ENCODE results near the gene USP10. TPM values are rescaled to one million over a fixed set of nuclear protein-coding genes. Genes with fewer than 3 reads are reported as not detected.

The USP10 gene
- polyA plus RNA-seq, 2 donors = 17.1 to 25.9 TPM

- 54 to 56% methylated on average over 26 of the region's 26 CpGs for WGBS, 2 donors
- Histone ChIP-seq H3K27me3 (ENCODE audit: control insufficient read depth in 1 of 2, insufficient read depth in 2 of 2, low read length in 2 of 2) (no peaks in the 10 kb centered on the region), H3K27ac (ENCODE audit: low read depth in 2 of 2, low read length in 1 of 2) (no peak overlapping the region), H3K9me3 (ENCODE audit: control insufficient read depth in 2 of 2, insufficient read depth in 1 of 2, low read depth in 1 of 2, low read length in 1 of 2) (no peaks in the 10 kb centered on the region), H3K36me3 (ENCODE audit: control insufficient read depth in 2 of 2, insufficient read depth in 2 of 2, low read length in 1 of 2) (peaks cover 0 to 5% of the 10 kb centered on the region in 2 donors), H3K4me3 (ENCODE audit: low read depth in 1 of 2, low read length in 2 of 2) (no peak overlapping the region), H3K4me1 (ENCODE audit: control insufficient read depth in 2 of 2, insufficient read depth in 2 of 2, low read length in 1 of 2) (no peaks in the 10 kb centered on the region)
These were observed 27.3 kb upstream of the USP10 start for GRCh38 chr16:84672276-84673202.

GRCh38 chr16:84673203-84673535 is 26.6 kb upstream of the USP10 start:
- Histone ChIP-seq H3K4me1 (ENCODE audit: control insufficient read depth in 2 of 2, insufficient read depth in 2 of 2, low read length in 1 of 2) (no peaks in the 10 kb centered on the region), H3K27me3 (ENCODE audit: control insufficient read depth in 1 of 2, insufficient read depth in 2 of 2, low read length in 2 of 2) (no peaks in the 10 kb centered on the region), H3K36me3 (ENCODE audit: control insufficient read depth in 2 of 2, insufficient read depth in 2 of 2, low read length in 1 of 2) (peaks cover 0 to 3% of the 10 kb centered on the region in 2 donors), H3K27ac (ENCODE audit: low read depth in 2 of 2, low read length in 1 of 2) (no peak overlapping the region), H3K4me3 (ENCODE audit: low read depth in 1 of 2, low read length in 2 of 2) (no peak overlapping the region), H3K9me3 (ENCODE audit: control insufficient read depth in 2 of 2, insufficient read depth in 1 of 2, low read depth in 1 of 2, low read length in 1 of 2) (no peaks in the 10 kb centered on the region)
- 95 to 96% methylated on average over 3 of the region's 3 CpGs for WGBS, 2 donors

- H3K4me3 ChIP-seq (ENCODE audit: low read depth in 1 of 2, low read length in 2 of 2) = no peak overlapping the region
- no peaks in the 10 kb centered on the region for H3K27me3 ChIP-seq (ENCODE audit: control insufficient read depth in 1 of 2, insufficient read depth in 2 of 2, low read length in 2 of 2)
- 85 to 91% methylated on average over 3 of the region's 3 CpGs for WGBS, 2 donors
- H3K36me3 ChIP-seq (ENCODE audit: control insufficient read depth in 2 of 2, insufficient read depth in 2 of 2, low read length in 1 of 2) = no peaks in the 10 kb centered on the region
- H3K27ac ChIP-seq (ENCODE audit: low read depth in 2 of 2, low read length in 1 of 2) = no peak overlapping the region
- no peaks in the 10 kb centered on the region for H3K4me1 ChIP-seq (ENCODE audit: control insufficient read depth in 2 of 2, insufficient read depth in 2 of 2, low read length in 1 of 2)
- no peaks in the 10 kb centered on the region for H3K9me3 ChIP-seq (ENCODE audit: control insufficient read depth in 2 of 2, insufficient read depth in 1 of 2, low read depth in 1 of 2, low read length in 1 of 2)
These were observed 26.2 kb upstream of the USP10 start for GRCh38 chr16:84673561-84673960.

DNA sequence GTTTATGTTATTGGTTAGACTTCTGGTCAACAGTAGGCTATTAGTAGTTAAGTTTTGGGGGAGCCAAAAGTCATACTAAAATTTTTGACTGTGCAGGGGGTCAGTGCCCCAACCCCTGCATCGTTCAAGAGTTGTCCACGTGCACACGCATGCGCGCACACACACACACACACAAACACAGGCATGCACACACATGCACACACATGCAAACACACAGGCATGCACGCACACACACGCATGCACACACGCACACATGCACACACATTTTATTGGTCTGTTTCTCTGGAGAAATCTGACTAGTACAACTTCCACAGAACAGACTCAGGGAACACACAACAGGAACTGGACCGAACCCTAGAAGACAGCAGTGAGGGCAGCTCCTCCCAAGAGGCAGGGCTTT is 24.4 kb upstream of the USP10 start:
- H3K4me1 ChIP-seq (ENCODE audit: control insufficient read depth in 2 of 2, insufficient read depth in 2 of 2, low read length in 1 of 2) = no peaks in the 10 kb centered on the region
- H3K36me3 ChIP-seq (ENCODE audit: control insufficient read depth in 2 of 2, insufficient read depth in 2 of 2, low read length in 1 of 2) = no peaks in the 10 kb centered on the region
- WGBS, 2 donors = 83 to 91% methylated on average over 9 of the region's 9 CpGs

DNA sequence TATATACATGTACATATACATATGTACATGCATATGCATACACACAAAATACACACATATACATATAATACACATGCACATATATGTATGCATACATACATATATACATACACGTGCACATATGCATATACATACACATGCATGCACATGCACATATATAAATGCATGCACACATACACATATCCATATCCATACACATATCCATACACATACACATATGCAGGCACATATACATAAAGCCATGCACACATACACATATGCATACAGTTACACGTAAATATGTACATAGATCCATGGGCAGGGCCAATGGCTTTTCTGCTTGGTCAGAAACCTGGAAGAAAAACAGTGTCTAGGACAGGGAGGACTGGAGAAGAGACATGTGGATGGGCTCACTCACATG is 23.9 kb upstream of the USP10 start:
- Histone ChIP-seq H3K27me3 (ENCODE audit: control insufficient read depth in 1 of 2, insufficient read depth in 2 of 2, low read length in 2 of 2) (no peaks in the 10 kb centered on the region), H3K4me1 (ENCODE audit: control insufficient read depth in 2 of 2, insufficient read depth in 2 of 2, low read length in 1 of 2) (no peaks in the 10 kb centered on the region), H3K4me3 (ENCODE audit: low read depth in 1 of 2, low read length in 2 of 2) (no peak overlapping the region), H3K36me3 (ENCODE audit: control insufficient read depth in 2 of 2, insufficient read depth in 2 of 2, low read length in 1 of 2) (no peaks in the 10 kb centered on the region), H3K9me3 (ENCODE audit: control insufficient read depth in 2 of 2, insufficient read depth in 1 of 2, low read depth in 1 of 2, low read length in 1 of 2) (no peaks in the 10 kb centered on the region), H3K27ac (ENCODE audit: low read depth in 2 of 2, low read length in 1 of 2) (no peak overlapping the region)
- WGBS, 2 donors = 91 to 94% methylated on average over 2 of the region's 2 CpGs

More for the DNA sequence above, 24.4 kb upstream of the USP10 start:
- no peak overlapping the region for H3K27ac ChIP-seq (ENCODE audit: low read depth in 2 of 2, low read length in 1 of 2)
- H3K9me3 ChIP-seq (ENCODE audit: control insufficient read depth in 2 of 2, insufficient read depth in 1 of 2, low read depth in 1 of 2, low read length in 1 of 2) = no peaks in the 10 kb centered on the region
- H3K27me3 ChIP-seq (ENCODE audit: control insufficient read depth in 1 of 2, insufficient read depth in 2 of 2, low read length in 2 of 2) = no peaks in the 10 kb centered on the region
- no peak overlapping the region for H3K4me3 ChIP-seq (ENCODE audit: low read depth in 1 of 2, low read length in 2 of 2)

DNA sequence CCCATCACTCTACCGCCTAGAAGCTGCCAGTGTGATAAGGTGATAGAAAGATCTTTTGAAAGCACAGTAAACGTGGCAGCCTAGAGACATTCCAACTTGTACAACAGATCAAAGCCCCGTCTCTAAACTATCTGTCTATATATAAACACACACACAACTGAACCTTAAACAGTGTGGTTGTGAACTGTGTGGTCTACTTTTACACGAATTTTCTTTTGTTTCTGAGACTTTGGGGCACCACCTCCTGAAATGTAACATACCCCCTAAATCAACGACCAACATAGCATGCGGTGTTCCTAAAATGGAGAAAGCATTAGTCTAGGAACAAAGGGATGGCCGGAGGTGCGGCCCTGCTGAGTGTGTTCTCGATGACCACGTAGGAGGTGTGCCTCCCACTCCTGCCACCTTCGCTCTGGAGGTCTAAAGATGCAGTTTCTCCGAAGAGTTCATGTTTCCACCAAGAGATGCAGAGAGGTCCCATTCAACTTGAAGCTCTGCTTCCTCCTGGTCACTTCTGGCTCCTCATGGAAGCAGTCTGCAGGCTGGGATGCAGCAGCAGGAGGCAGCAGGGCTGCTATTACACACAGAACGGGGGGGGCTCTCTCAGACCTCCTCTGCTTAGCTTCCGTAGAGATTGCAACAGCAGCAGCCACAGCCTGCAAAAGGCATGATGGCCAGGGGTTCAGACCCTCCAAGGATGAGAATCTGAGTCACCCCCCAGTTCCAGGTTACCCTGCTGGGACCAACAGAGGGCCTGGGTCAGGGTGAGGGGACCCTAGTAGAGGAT is 22.6 kb upstream of the USP10 start:
- H3K36me3 ChIP-seq (ENCODE audit: control insufficient read depth in 2 of 2, insufficient read depth in 2 of 2, low read length in 1 of 2) = no peaks in the 10 kb centered on the region
- no peaks in the 10 kb centered on the region for H3K9me3 ChIP-seq (ENCODE audit: control insufficient read depth in 2 of 2, insufficient read depth in 1 of 2, low read depth in 1 of 2, low read length in 1 of 2)
- no peak overlapping the region for H3K27ac ChIP-seq (ENCODE audit: low read depth in 2 of 2, low read length in 1 of 2)
- 73 to 76% methylated on average over 14 of the region's 14 CpGs for WGBS, 2 donors
- H3K4me1 ChIP-seq (ENCODE audit: control insufficient read depth in 2 of 2, insufficient read depth in 2 of 2, low read length in 1 of 2) = no peaks in the 10 kb centered on the region
- no peak overlapping the region for H3K4me3 ChIP-seq (ENCODE audit: low read depth in 1 of 2, low read length in 2 of 2)
- H3K27me3 ChIP-seq (ENCODE audit: control insufficient read depth in 1 of 2, insufficient read depth in 2 of 2, low read length in 2 of 2) = no peaks in the 10 kb centered on the region

GRCh38 chr16:84677849-84678248 is 22.0 kb upstream of the USP10 start:
- Histone ChIP-seq H3K4me1 (ENCODE audit: control insufficient read depth in 2 of 2, insufficient read depth in 2 of 2, low read length in 1 of 2) (no peaks in the 10 kb centered on the region), H3K27ac (ENCODE audit: low read depth in 2 of 2, low read length in 1 of 2) (no peak overlapping the region), H3K27me3 (ENCODE audit: control insufficient read depth in 1 of 2, insufficient read depth in 2 of 2, low read length in 2 of 2) (no peaks in the 10 kb centered on the region), H3K36me3 (ENCODE audit: control insufficient read depth in 2 of 2, insufficient read depth in 2 of 2, low read length in 1 of 2) (no peaks in the 10 kb centered on the region), H3K9me3 (ENCODE audit: control insufficient read depth in 2 of 2, insufficient read depth in 1 of 2, low read depth in 1 of 2, low read length in 1 of 2) (no peaks in the 10 kb centered on the region), H3K4me3 (ENCODE audit: low read depth in 1 of 2, low read length in 2 of 2) (no peak overlapping the region)
- WGBS, 2 donors = 66 to 70% methylated on average over 10 of the region's 10 CpGs

- no peaks in the 10 kb centered on the region for H3K27me3 ChIP-seq (ENCODE audit: control insufficient read depth in 1 of 2, insufficient read depth in 2 of 2, low read length in 2 of 2)
- WGBS, 2 donors = 93 to 95% methylated on average over 9 of the region's 9 CpGs
- H3K4me3 ChIP-seq (ENCODE audit: low read depth in 1 of 2, low read length in 2 of 2) = no peak overlapping the region
- H3K27ac ChIP-seq (ENCODE audit: low read depth in 2 of 2, low read length in 1 of 2) = no peak overlapping the region
- H3K9me3 ChIP-seq (ENCODE audit: control insufficient read depth in 2 of 2, insufficient read depth in 1 of 2, low read depth in 1 of 2, low read length in 1 of 2) = no peaks in the 10 kb centered on the region
- no peaks in the 10 kb centered on the region for H3K4me1 ChIP-seq (ENCODE audit: control insufficient read depth in 2 of 2, insufficient read depth in 2 of 2, low read length in 1 of 2)
- H3K36me3 ChIP-seq (ENCODE audit: control insufficient read depth in 2 of 2, insufficient read depth in 2 of 2, low read length in 1 of 2) = no peaks in the 10 kb centered on the region
These were observed 21.3 kb upstream of the USP10 start for GRCh38 chr16:84678541-84678940.

- Histone ChIP-seq H3K36me3 (ENCODE audit: control insufficient read depth in 2 of 2, insufficient read depth in 2 of 2, low read length in 1 of 2) (no peaks in the 10 kb centered on the region), H3K9me3 (ENCODE audit: control insufficient read depth in 2 of 2, insufficient read depth in 1 of 2, low read depth in 1 of 2, low read length in 1 of 2) (no peaks in the 10 kb centered on the region), H3K4me3 (ENCODE audit: low read depth in 1 of 2, low read length in 2 of 2) (no peak overlapping the region), H3K27me3 (ENCODE audit: control insufficient read depth in 1 of 2, insufficient read depth in 2 of 2, low read length in 2 of 2) (no peaks in the 10 kb centered on the region), H3K4me1 (ENCODE audit: control insufficient read depth in 2 of 2, insufficient read depth in 2 of 2, low read length in 1 of 2) (no peaks in the 10 kb centered on the region), H3K27ac (ENCODE audit: low read depth in 2 of 2, low read length in 1 of 2) (no peak overlapping the region)
- WGBS, 2 donors = 90 to 91% methylated on average over 10 of the region's 10 CpGs
These were observed 19.5 kb upstream of the USP10 start for GRCh38 chr16:84680165-84680842.

All from esophagus (tissue), 2 donors.